NCI-H2196 treated with DMSO at 0.1 percent for 48 hours (cell line): ENCODE data around the gene MSMB.
"Not testable (repeated sequence)": the region's sequence is repeated elsewhere in the genome, so short reads cannot be mapped to it uniquely, and the experiment has no call there.

Source experiments
- DNase-seq: peaks from one replicate; lab custom pipeline; 2025; ENCODE audit not compliant: unreplicated experiment; lab: John Stamatoyannopoulos, UW

The MSMB gene

GRCh38 chr10:46046261-46046660 lies at the start of gene MSMB:
TSS of gene MSMB (minus strand) at chr10:46046269. CDS start at chr10:46046237, 32 bp downstream.
- DNase-seq: no peak

GRCh38 chr10:46094931-46095750 lies 49.1 kb upstream of the MSMB start:
- DNase-seq: no peak

GRCh38 chr10:46094197-46094500 lies 48.1 kb upstream of the MSMB start:
- DNase-seq: no peak

- not testable (repeated sequence) for DNase-seq
These were observed 47.5 kb upstream of the MSMB start for GRCh38 chr10:46093316-46094196.

GRCh38 chr10:46092524-46093081 lies 46.5 kb upstream of the MSMB start:
- no peak for DNase-seq

GRCh38 chr10:46091828-46092523 lies 45.9 kb upstream of the MSMB start:
- no peak for DNase-seq

- DNase-seq: no peak
These were observed 45.2 kb upstream of the MSMB start for GRCh38 chr10:46091080-46091827.

- no peak for DNase-seq
These were observed 44.3 kb upstream of the MSMB start for GRCh38 chr10:46090258-46090812.

GRCh38 chr10:46087381-46087780 lies 41.3 kb upstream of the MSMB start:
- DNase-seq: not testable (repeated sequence)

GRCh38 chr10:46084321-46085165 lies 38.5 kb upstream of the MSMB start:
- no peak for DNase-seq

- DNase-seq: no peak
These were observed 34.8 kb upstream of the MSMB start for GRCh38 chr10:46080886-46081285.

GRCh38 chr10:46079831-46080585 lies 33.9 kb upstream of the MSMB start:
- DNase-seq: no peak

- DNase-seq: no peak
These were observed 31.8 kb upstream of the MSMB start for GRCh38 chr10:46077731-46078413.

GRCh38 chr10:46077141-46077554 lies 31.1 kb upstream of the MSMB start:
- no peak for DNase-seq

GRCh38 chr10:46075869-46076268 lies 29.8 kb upstream of the MSMB start:
- DNase-seq: no peak

- no peak for DNase-seq
These were observed 28.3 kb upstream of the MSMB start for GRCh38 chr10:46074196-46074946.

- DNase-seq: no peak
These were observed 27.5 kb upstream of the MSMB start for GRCh38 chr10:46073564-46073963.
